GM12872 (cell line): Measurements from ENCODE around the gene GBA3.

Experiments
- CTCF ChIP-seq: IDR thresholded peaks from 3 replicates; pipeline ENCODE4 v1.5.1; 2011; ENCODE audit warnings: low read depth, mild to moderate bottlenecking, low read length, moderate library complexity; ENCODE audit not compliant: insufficient read depth

GBA3 gene

GRCh38 chr4:22667332-22667940 is 25.3 kb upstream of the GBA3 start:
- TF ChIP-seq CTCF: no peak

GRCh38 chr4:22668301-22668700 is 24.4 kb upstream of the GBA3 start:
- no peak for TF ChIP-seq CTCF

- no peak for TF ChIP-seq CTCF
Observed at GRCh38 chr4:22668702-22669101, 24.0 kb upstream of the GBA3 start.

GRCh38 chr4:22670956-22671355 is 21.8 kb upstream of the GBA3 start:
- no peak for TF ChIP-seq CTCF

- no peak for TF ChIP-seq CTCF
Observed at GRCh38 chr4:22672519-22672918, 20.2 kb upstream of the GBA3 start.

GRCh38 chr4:22672944-22673343 is 19.8 kb upstream of the GBA3 start:
- TF ChIP-seq CTCF: no peak

- TF ChIP-seq CTCF: no peak
Observed at GRCh38 chr4:22674700-22675099, 18.0 kb upstream of the GBA3 start.
